ENCODE measurements around the gene PEMT.
A peak's percentile ranks its signal among the peaks of the same experiment; 100 is the strongest.

The PEMT gene

DNA sequence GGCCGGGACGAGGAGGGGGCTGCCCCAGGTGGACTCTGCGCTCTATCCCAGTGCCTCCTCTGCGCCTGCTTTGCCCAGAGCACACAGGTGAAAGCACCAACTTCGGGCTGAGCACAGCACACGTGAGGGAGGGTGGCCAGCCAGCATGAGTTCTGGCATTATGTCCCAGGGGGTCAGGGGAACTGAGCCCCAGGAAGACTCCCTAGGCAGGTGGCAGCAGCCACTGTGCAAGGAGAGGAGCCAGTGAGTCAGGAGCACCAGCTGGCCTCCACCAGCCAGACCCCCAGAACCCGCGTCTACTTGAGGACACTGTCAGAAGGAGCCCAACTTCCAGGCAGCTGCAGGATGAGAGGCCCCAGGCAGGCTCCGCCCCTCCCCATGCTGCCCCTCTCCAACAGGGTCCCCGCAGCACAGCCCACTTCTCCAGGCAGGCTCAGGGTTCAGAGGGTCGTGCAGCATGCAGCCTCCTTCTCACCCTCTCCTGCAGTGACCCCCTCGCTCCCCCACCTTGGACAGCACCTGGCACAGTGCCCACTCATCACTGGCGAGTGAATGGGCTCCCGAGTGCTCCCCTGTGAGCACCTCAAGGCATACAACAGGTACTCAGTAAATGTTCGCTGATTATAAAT lies 51.1 kb downstream of the PEMT start:
- Histone ChIP-seq H3K4me3 (no peak overlapping the region), H3K27ac (no peak overlapping the region), H3K36me3 (ENCODE audit: insufficient read depth, low read length) (no peaks in the 10 kb centered on the region), H3K9me3 (ENCODE audit: low read depth, low read length) (no peaks in the 10 kb centered on the region), H3K9ac (ENCODE audit: insufficient read length) (no peak overlapping the region)
- TF ChIP-seq FOXP2 (optimal IDR thresholded peaks at IDR 0.05; ENCODE audit: control extremely low read depth, extremely low read length, insufficient read depth): no peak
- TF ChIP-seq EZH2 (IDR thresholded peaks at IDR 0.05): no peak
- no peak for TF ChIP-seq POLR2AphosphoS5 (IDR thresholded peaks at IDR 0.05; ENCODE audit: borderline replicate concordance, low read depth, low read length)
- no peak for DNase-seq (ENCODE audit: low read depth, low spot score)

DNA sequence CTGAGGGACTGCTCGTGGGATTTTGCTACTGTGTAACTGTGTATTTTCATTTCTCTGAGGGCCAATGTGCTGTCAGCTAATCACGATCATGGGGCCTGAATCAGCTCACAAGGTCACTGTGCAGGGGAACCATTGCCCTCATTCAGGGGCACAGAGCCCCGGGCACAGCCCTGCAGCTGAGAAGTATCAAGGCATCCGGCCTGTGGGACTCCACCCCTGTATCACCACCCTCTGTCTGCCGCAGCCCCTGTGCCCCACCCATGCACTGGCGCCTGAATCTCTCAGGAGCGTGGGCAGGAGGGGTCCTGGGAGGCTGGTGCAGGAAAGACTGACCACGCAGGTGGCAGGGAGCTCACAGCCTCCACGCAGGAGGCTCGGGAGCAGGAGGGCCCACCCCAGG lies 51.9 kb downstream of the PEMT start:
- Histone ChIP-seq H3K4me3 (no peak overlapping the region), H3K9ac (ENCODE audit: insufficient read length) (no peak overlapping the region), H3K9me3 (ENCODE audit: low read depth, low read length) (no peaks in the 10 kb centered on the region), H3K27ac (no peak overlapping the region), H3K36me3 (ENCODE audit: insufficient read depth, low read length) (no peaks in the 10 kb centered on the region)
- TF ChIP-seq EZH2 (IDR thresholded peaks at IDR 0.05): no peak
- no peak for DNase-seq (ENCODE audit: low read depth, low spot score)

DNA sequence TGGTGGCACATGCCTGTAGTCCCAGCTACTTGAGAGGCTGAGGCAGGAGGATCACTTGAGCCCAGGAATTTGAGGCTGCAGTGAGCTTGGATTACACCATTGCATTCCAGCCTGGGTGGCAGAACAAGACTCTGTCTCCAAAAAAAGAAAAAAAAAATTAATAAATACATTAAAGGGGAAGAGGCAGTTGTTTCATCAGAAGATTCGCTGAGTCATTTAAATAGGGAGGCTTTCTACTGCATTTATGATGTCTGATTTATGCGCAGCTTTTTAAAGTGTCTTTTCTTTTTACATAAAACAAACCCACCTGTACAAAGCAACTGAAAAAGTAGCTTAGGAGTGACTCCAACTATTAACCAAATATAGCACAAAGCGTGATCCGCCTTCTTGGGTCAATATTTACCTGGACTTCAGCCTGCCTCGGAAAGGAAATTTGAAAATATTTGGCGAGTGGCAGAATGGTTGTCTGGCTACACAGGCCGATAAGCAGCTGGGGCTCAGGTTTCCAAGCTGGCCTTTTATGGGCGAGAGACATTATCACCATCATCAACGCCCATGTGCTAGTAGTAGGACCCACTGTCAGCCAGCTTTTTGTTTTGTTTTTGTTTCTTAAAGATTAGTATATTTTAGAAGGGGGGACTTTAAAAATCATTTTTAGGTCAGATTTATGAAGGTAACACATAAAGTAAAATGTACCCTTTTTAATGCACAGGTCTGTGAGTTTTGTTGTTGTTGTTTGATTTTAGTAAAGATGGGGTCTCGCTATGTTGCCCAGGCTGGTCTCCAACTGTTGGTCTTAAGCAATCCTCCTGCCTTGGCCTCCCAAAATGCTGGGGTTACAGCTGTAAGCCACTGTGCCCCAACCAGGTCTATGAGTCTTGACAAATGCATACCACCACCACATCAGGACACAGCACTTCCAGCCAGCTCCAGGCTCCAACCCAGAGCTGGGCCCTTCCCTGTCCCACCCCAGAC lies 52.8 kb downstream of the PEMT start:
- H3K27ac ChIP-seq: peak overlapping the region; percentile 76; the same call in 1 of the 2 replicates
- peak overlapping the region; percentile 55 for H3K9ac ChIP-seq (ENCODE audit: insufficient read length)
- TF ChIP-seq FOXP2 (optimal IDR thresholded peaks at IDR 0.05; ENCODE audit: control extremely low read depth, extremely low read length, insufficient read depth) (no peak), POLR2AphosphoS5 (IDR thresholded peaks at IDR 0.05; ENCODE audit: borderline replicate concordance, low read depth, low read length) (no peak), EZH2 (IDR thresholded peaks at IDR 0.05) (no peak)
- no peak overlapping the region for H3K4me3 ChIP-seq
- no peak for DNase-seq (ENCODE audit: low read depth, low spot score)
- no peaks in the 10 kb centered on the region for H3K36me3 ChIP-seq (ENCODE audit: insufficient read depth, low read length)
- H3K9me3 ChIP-seq (ENCODE audit: low read depth, low read length): no peaks in the 10 kb centered on the region

DNA sequence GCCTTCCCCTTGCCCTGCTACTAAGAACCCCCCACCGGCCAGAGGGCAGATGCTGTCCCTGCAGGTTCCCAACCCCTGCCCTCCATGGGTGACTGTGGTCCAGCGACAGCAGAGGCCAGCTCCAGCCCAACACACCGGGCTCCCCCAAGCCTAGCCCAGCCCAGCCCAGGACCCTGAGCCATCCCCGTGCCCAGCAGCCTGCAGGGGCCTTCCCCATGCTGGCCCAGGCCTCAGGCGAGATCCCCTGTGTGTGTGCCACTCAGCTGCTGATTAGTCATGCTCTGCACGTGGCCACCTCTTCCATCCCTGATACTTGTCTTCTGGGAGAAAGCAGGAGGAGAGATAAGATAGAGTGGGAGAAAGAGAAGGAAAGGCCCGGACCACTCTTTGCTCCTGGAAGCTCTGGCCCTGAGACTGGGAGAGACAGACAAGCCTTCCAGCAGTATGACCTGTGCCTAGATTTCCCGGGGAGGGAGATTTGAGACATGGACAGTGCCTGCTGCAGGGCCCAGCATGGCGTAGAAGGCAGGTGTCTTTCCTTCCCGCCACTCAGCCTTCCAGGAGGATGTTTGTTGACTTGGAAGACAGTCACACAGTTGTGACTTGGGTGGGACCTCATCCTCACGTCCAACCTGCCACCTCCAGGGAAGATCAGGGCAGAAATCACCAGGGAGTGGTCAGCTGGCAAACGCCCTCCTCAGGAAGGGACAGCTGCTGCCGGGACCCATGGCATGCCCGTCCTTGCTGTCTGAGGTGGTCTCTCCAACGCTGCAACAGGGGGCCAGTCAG lies 54.0 kb downstream of the PEMT start:
- Histone ChIP-seq H3K4me3 (no peak overlapping the region), H3K27ac (no peak overlapping the region), H3K9ac (ENCODE audit: insufficient read length) (no peak overlapping the region), H3K36me3 (ENCODE audit: insufficient read depth, low read length) (no peaks in the 10 kb centered on the region), H3K9me3 (ENCODE audit: low read depth, low read length) (no peaks in the 10 kb centered on the region)
- DNase-seq (ENCODE audit: low read depth, low spot score): no peak
- TF ChIP-seq FOXP2 (optimal IDR thresholded peaks at IDR 0.05; ENCODE audit: control extremely low read depth, extremely low read length, insufficient read depth): no peak
- no peak for TF ChIP-seq POLR2AphosphoS5 (IDR thresholded peaks at IDR 0.05; ENCODE audit: borderline replicate concordance, low read depth, low read length)
- TF ChIP-seq EZH2 (IDR thresholded peaks at IDR 0.05): no peak

DNA sequence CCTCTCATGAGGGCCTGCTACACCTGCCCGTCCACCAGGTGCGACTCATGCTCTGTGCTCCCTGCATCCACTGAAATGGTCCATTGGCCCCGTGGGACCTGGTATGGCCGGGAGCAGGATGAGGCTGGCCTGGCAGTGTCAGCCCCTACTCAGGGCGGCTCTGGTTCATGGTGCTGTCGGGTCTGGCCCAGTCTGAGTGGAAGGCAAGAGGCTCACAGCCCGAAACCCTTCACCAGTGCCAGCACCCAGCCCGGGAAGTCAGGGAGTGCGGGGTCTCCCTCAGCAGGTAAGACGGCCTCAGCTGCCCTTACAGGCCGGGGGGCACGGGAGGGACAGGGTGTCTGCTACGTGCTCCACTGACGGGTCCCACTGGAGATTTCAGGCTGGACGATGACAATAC lies 54.8 kb downstream of the PEMT start:
- Histone ChIP-seq H3K9me3 (ENCODE audit: low read depth, low read length) (no peaks in the 10 kb centered on the region), H3K27ac (no peak overlapping the region), H3K4me3 (no peak overlapping the region), H3K9ac (ENCODE audit: insufficient read length) (no peak overlapping the region), H3K36me3 (ENCODE audit: insufficient read depth, low read length) (no peaks in the 10 kb centered on the region)
- TF ChIP-seq POLR2AphosphoS5 (IDR thresholded peaks at IDR 0.05; ENCODE audit: borderline replicate concordance, low read depth, low read length) (no peak), EZH2 (IDR thresholded peaks at IDR 0.05) (no peak), FOXP2 (optimal IDR thresholded peaks at IDR 0.05; ENCODE audit: control extremely low read depth, extremely low read length, insufficient read depth) (no peak)
- DNase-seq (ENCODE audit: low read depth, low spot score): no peak

DNA sequence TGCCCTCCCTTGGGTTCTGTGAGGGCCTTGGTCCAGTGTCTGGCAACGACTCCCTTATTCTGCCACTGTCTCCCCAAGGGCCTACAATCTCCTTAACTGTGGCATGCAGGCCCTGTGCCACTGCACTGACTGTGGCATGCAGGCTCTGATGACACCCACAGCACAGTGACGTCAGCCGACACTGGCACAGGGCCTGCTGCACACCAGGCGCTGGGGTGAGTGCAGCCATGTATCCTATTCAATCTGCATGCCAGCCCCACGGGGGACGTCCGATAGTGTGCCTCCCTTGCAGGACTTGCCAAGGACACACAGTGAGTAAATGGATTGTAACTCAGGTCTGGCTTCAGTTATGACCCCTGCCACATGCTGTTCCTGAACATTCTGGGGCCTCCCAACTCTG lies 55.6 kb downstream of the PEMT start:
- no peak for DNase-seq (ENCODE audit: low read depth, low spot score)
- Histone ChIP-seq H3K27ac (no peak overlapping the region), H3K9ac (ENCODE audit: insufficient read length) (no peak overlapping the region), H3K9me3 (ENCODE audit: low read depth, low read length) (no peaks in the 10 kb centered on the region), H3K4me3 (no peak overlapping the region), H3K36me3 (ENCODE audit: insufficient read depth, low read length) (no peaks in the 10 kb centered on the region)
- TF ChIP-seq EZH2 (IDR thresholded peaks at IDR 0.05): no peak
- TF ChIP-seq FOXP2 (optimal IDR thresholded peaks at IDR 0.05; ENCODE audit: control extremely low read depth, extremely low read length, insufficient read depth): no peak
- TF ChIP-seq POLR2AphosphoS5 (IDR thresholded peaks at IDR 0.05; ENCODE audit: borderline replicate concordance, low read depth, low read length): no peak

DNA sequence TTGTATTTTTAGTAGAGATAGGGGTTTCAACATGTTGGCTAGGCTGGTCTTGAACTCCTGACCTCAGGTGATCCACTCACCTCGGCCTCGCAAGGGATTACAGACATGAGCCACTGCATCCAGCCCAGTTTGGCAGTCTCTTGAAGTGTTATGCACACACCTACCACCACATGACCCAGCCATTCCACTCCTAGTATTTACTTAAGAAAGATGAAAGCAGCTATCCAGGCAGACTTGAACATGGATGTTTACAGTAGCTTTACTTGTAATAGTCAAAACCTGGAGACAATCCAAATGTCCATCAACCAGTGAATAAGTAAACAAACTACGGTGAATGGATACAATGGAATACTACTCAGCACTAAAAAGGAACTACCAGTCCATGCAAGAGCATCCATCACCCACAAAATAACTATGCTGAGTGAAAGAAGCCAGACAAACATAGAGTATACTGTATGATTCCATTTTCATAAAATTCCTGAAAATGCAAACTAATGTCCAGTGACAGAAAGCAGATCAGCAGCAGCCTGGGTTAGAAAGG lies 57.5 kb downstream of the PEMT start:
- TF ChIP-seq POLR2AphosphoS5 (IDR thresholded peaks at IDR 0.05; ENCODE audit: borderline replicate concordance, low read depth, low read length) (no peak), EZH2 (IDR thresholded peaks at IDR 0.05) (no peak), FOXP2 (optimal IDR thresholded peaks at IDR 0.05; ENCODE audit: control extremely low read depth, extremely low read length, insufficient read depth) (no peak)
- no peak overlapping the region for H3K27ac ChIP-seq
- H3K9ac ChIP-seq (ENCODE audit: insufficient read length): no peak overlapping the region
- no peaks in the 10 kb centered on the region for H3K9me3 ChIP-seq (ENCODE audit: low read depth, low read length)
- H3K4me3 ChIP-seq: no peak overlapping the region
- no peaks in the 10 kb centered on the region for H3K36me3 ChIP-seq (ENCODE audit: insufficient read depth, low read length)
- DNase-seq (ENCODE audit: low read depth, low spot score): no peak

DNA sequence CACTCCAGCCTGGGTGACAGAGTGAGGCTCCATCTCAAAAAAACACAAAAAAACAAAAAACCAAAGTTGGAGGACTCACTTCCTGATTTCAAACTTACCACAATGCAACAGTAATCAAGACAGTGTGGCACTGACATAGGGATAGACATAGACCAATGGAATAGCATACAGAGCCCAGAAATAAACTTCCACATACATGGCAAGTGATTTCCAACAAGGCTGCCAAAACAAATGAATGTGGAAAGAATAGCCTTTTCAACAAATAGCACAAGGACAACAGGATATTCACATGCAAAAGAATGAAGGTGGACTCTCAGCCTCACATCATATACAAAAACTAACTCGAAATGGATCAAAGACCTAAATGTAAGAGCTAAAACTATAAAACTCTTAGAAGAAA lies 58.5 kb downstream of the PEMT start:
- DNase-seq (ENCODE audit: low read depth, low spot score): no peak
- Histone ChIP-seq H3K9ac (ENCODE audit: insufficient read length) (no peak overlapping the region), H3K4me3 (no peak overlapping the region), H3K36me3 (ENCODE audit: insufficient read depth, low read length) (no peaks in the 10 kb centered on the region), H3K9me3 (ENCODE audit: low read depth, low read length) (no peaks in the 10 kb centered on the region), H3K27ac (no peak overlapping the region)
- TF ChIP-seq FOXP2 (optimal IDR thresholded peaks at IDR 0.05; ENCODE audit: control extremely low read depth, extremely low read length, insufficient read depth) (no peak), POLR2AphosphoS5 (IDR thresholded peaks at IDR 0.05; ENCODE audit: borderline replicate concordance, low read depth, low read length) (no peak), EZH2 (IDR thresholded peaks at IDR 0.05) (no peak)

Data from SK-N-MC (cell line).